Mammary epithelial cell (primary cell): ENCODE results near the gene DAP.

ENCODE experiments used
- CTCF ChIP-seq, 2 donors: IDR thresholded peaks in 1 of 2; conservative IDR thresholded peaks in 1 of 2; 2 replicates each; pipeline ENCODE4 v1.5.1; 2011 to 2012; ENCODE audit warnings: inconsistent platforms in 2 of 2, low read length in 2 of 2, mild to moderate bottlenecking in 2 of 2, control low read depth in 1 of 2, low read depth in 1 of 2; ENCODE audit not compliant: insufficient read depth in 1 of 2; ENCODE audit errors: extremely low read depth in 1 of 2
- EZH2 ChIP-seq: IDR thresholded peaks from 2 replicates; pipeline ENCODE4 v1.6.1; 2012; ENCODE audit warnings: low read length, inconsistent platforms, borderline replicate concordance

- no peak for TF ChIP-seq CTCF (conservative IDR thresholded peaks at IDR 0.05 in 1 of 2, IDR thresholded peaks at IDR 0.05 in 1 of 2; ENCODE audit: extremely low read depth in 1 of 2, insufficient read depth in 1 of 2, low read depth in 1 of 2, low read length in 2 of 2)
- no peak for TF ChIP-seq EZH2
These were observed 100.2 kb downstream of the DAP start for GRCh38 chr5:10660720-10661387.
